ENCODE results near the gene DNAJB1. TPM values are rescaled to one million over a fixed set of nuclear protein-coding genes. Genes with fewer than 3 reads are reported as not detected.

DNAJB1 gene
- total RNA-seq, 4 donors from 2014 or later = 67.5 to 669 (median 116) TPM

DNA sequence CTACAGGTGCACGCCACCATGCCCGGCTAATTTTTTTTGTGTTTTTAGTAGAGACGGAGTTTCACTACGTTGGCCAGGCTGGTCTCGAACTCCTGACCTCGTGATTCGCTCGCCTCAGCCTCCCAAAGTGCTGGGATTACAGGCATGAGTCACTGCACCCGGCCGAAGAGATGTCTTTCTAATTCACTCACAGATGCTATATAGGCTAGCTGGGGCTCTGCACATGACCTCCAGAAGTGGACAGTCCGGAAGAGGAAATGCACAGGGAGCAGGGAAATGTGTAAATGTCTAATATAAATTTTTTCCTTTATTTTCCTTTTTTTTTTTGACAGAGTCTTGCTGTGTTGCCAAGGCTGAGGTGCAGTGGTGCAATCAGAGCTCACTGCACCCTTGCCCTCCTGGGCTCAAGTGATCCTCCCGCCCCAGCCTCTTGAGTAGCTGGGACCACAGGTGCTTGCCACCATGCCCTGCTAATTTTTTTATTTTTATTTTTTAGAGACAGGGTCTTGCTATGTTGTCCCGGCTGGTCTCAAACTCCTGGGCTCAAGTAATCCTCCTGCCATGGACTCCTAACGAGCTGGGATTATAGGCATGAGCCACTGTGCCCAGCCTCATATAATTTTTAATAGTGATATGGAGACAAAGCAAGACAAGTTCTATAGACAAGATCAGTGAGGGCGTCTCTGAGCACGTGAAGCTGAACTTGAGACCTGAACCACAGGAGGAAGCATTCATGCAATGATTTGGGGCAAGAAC is 30.6 kb downstream of the DNAJB1 start:
- TF ChIP-seq, protein P1, sequence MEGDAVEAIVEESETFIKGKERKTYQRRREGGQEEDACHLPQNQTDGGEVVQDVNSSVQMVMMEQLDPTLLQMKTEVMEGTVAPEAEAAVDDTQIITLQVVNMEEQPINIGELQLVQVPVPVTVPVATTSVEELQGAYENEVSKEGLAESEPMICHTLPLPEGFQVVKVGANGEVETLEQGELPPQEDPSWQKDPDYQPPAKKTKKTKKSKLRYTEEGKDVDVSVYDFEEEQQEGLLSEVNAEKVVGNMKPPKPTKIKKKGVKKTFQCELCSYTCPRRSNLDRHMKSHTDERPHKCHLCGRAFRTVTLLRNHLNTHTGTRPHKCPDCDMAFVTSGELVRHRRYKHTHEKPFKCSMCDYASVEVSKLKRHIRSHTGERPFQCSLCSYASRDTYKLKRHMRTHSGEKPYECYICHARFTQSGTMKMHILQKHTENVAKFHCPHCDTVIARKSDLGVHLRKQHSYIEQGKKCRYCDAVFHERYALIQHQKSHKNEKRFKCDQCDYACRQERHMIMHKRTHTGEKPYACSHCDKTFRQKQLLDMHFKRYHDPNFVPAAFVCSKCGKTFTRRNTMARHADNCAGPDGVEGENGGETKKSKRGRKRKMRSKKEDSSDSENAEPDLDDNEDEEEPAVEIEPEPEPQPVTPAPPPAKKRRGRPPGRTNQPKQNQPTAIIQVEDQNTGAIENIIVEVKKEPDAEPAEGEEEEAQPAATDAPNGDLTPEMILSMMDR (IDR thresholded peaks at IDR 0.05) = no peak
- ATAC-seq (ENCODE audit: low FRiP score) (no peak), DNase-seq (ENCODE audit: low spot score) (no peak)

DNA sequence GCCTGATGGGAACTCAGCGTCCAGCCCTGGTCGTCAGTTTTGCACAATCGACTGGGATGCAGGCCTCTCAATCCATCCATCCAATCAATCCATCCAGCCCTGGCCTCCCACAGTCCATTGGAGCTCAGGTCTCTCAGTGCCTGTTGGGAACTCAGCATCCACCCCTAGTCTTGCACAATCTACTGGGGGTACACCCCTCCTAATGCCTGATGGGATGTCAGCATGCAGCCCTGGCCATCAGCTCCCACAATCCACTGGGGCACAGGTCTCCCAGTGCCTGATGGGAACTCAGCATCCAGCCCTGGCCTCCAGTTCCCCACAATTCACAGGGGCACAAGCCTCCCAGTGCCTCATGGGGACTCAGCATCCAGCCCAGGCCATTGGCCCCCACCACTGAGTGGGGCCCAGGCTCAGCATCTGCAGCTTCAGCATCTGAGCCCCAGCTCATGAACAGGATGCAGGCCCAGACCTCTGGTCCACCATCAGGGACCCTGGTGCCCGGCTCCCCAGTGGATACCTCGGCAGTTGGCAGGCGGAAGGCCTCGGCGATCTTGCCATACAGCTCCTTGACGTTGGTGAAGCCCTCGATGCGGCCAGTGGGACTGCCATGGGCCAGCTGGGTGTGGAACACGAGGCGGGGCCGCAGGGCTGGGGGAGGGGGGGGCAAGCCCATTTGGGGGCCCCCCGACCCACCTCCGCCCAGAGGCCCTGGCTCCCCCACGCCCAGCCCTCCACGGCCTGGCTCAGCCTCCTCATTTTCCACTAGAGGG is 35.8 kb downstream of the DNAJB1 start:
- no peak for DNase-seq (ENCODE audit: low spot score)
- TF ChIP-seq, protein P1 (IDR thresholded peaks at IDR 0.05) = no peak
- ATAC-seq (ENCODE audit: low FRiP score) = no peak

DNA sequence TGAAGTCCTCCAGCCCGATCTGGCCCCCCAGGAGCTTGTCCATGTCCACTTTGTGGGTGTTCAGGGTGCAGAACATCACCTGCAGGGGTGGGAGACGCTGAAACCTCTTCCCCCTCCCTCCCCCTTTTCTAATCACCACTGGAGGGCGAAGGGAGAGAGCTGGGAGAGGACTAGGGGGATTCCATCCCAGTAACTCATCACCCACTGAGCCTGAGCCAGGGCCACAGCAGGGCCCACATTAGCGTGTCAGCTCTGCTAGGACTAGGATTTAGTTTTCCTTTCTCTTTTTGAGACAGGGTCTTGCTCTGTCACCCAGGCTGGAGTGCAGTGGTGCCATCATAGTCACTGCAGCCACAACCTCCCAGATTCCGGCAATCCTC is 37.5 kb downstream of the DNAJB1 start:
- ATAC-seq (ENCODE audit: low FRiP score) (no peak), DNase-seq (ENCODE audit: low spot score) (no peak)
- TF ChIP-seq, protein P1 (IDR thresholded peaks at IDR 0.05) = no peak

DNA sequence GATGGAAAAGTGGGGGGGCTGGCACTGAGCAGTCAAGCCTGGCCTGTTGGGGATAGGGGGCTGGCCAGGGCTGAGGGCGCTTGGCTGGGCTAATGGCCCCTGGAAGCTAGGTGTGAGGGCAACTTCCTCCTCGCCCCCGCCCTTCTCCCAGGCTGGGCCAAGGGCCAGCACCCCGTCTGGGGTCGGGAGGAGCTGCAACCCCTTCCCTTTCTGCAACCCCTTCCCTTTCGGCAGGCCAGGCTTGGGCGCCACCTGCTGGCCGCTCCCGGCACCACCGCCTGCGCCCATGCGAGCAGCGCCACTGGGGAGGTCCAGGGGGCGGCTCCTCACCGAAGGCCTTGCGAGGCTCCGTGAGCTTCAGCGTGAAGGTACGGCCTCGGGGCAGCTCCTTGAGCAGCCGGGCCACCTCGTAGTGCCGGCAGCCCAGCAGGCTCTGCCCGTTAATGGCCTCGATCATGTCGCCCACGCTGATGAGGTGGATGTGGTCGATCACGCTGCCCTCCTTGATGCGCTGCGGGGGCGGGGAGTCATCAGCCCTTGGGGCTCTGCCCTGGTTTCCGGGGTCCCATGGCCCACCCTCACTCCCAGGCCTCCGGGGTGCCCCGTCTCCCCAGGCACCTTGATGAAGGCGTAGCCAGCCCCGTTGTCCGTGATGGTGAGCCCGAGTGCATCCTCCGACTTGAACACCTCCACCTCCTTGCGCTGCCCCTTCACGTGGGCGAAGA is 38.1 kb downstream of the DNAJB1 start:
- TF ChIP-seq, protein P1 (IDR thresholded peaks at IDR 0.05) = no peak
- DNase-seq (ENCODE audit: low spot score) (no peak), ATAC-seq (ENCODE audit: low FRiP score) (peak; percentile 17)

DNA sequence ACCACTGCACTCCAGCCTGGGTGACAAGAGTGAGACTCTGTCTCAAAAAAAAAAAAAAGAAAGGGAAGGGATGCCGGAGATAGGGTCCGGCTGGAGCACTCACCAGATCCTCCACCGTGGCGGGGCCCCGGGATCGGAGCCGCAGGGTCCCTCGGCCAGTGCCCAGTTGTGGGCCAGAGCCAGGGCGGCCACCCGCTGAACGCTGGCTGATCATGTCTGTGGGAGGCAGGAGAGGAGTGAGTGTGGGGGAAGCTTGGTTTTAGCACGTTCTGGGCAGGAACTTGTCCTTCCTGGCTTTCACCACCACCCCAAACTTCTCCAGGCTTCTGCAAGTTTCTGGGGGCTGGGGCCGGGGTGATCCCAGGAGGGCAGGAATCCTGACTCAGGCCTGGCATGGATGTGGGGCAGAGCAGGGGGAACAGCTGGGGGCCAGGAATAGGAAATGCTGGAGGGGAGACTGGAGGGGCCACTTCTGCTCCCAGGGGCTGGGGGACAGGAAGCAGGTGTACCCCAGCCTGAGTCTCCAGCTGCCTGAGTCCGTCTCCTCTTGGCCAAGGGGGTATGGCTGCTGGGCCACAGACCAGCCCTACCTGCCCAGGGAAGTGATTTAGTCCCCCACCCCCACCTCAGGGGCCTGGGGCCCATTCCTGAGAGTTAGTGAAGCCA is 38.8 kb downstream of the DNAJB1 start:
- ATAC-seq (ENCODE audit: low FRiP score) (no peak), DNase-seq (ENCODE audit: low spot score) (no peak)
- TF ChIP-seq, protein P1 (IDR thresholded peaks at IDR 0.05) = no peak

DNA sequence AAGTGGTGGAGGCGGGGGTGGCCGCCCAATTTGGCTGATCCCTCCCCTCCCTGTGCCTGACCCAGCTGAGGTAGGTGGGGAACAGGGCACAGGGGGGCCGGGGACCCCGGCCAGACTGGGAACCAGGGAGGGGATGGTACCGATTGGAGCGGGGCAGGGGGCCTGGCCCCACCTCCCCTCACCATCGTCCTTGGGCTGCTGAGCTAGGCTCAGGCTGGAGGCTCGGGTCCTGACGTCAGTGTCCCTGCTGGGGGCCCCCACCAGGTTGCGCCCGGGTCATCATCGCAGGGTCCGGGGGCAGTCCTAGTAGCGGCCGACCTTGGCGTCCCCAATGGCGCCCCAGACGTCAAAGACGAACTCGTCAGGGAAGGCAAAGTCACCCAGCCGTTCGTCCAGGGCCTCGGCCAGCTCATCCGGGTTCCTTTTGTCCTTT is 40.1 kb downstream of the DNAJB1 start:
- TF ChIP-seq, protein P1 (IDR thresholded peaks at IDR 0.05) = no peak
- ATAC-seq (ENCODE audit: low FRiP score) (no peak), DNase-seq (ENCODE audit: low spot score) (no peak)

Data from omental fat pad (tissue), 4 donors.